Panc1 (cell line): ENCODE results near the gene PET100. TPM values are rescaled to one million over a fixed set of nuclear protein-coding genes. Genes with fewer than 3 reads are reported as not detected.

Experiments
- ATAC-seq: fragments of 200-7000 bp; cut with Tn5 transposase; 2 replicates; pipeline ENCODE4 v1.9.1; 2020; ENCODE audit warnings: mild to moderate bottlenecking, moderate library complexity
- BruUV-seq: library from RNA; stranded (reverse); fragments of 400-500 nt; replicated peaks from 2 replicates; lab custom pipeline; 2021; lab: Mats Ljungman, UMichigan
- CTCF ChIA-PET: fragments of 300-600 bp; sonication (Branson Sonifier 250); formaldehyde crosslinking; loops from one replicate; lab custom pipeline; 2022; ENCODE audit warnings: antibody characterized with exemption; lab: Charles Lee
- POLR2A ChIA-PET: fragments of 300-600 bp; sonication (Branson Sonifier 250); formaldehyde crosslinking; loops from one replicate; lab custom pipeline; 2022; ENCODE audit warnings: antibody characterized with exemption; lab: Charles Lee
- DNase-seq: peaks from one replicate; pipeline ENCODE4 v3.0.0-alpha.2; 2010; ENCODE audit warnings: low read depth, low spot score
- H3K27ac ChIP-seq: 2 replicates; pipeline ENCODE4 v1.5.1; 2011; ENCODE audit warnings: mild to moderate bottlenecking, low read length, inconsistent platforms
- H3K27me3 ChIP-seq: fragments of 200-500 bp; sonication (Bioruptor generic); 2 replicates; pipeline ENCODE4 v1.6.0; 2014; ENCODE audit warnings: low read length, inconsistent platforms; ENCODE audit not compliant: control insufficient read depth, insufficient read depth
- H3K36me3 ChIP-seq: fragments of 200-500 bp; sonication (Bioruptor generic); 2 replicates; pipeline ENCODE4 v1.5.1; 2014; ENCODE audit warnings: inconsistent platforms, mild to moderate bottlenecking, low read length, moderate library complexity; ENCODE audit not compliant: control insufficient read depth, insufficient read depth
- H3K4me1 ChIP-seq: 2 replicates; pipeline ENCODE4 v1.5.1; 2011; ENCODE audit warnings: inconsistent platforms, mild to moderate bottlenecking, low read length, moderate library complexity; ENCODE audit not compliant: control insufficient read depth, insufficient read depth
- H3K4me3 ChIP-seq, 2 experiments: 2 replicates each; pipeline ENCODE4 v1.5.1; 2011 to 2012; ENCODE audit warnings: low read depth in 2 of 2, low read length in 2 of 2, mild to moderate bottlenecking in 2 of 2, inconsistent platforms in 1 of 2, moderate library complexity in 1 of 2
- H3K9me3 ChIP-seq: fragments of 200-500 bp; sonication (Bioruptor generic); 2 replicates; pipeline ENCODE4 v1.5.1; 2014; ENCODE audit warnings: low read depth, mild to moderate bottlenecking, inconsistent platforms, low read length, moderate library complexity; ENCODE audit not compliant: control insufficient read depth, insufficient read depth
- CTCF ChIP-seq: fragments of 450-650 bp; IDR thresholded peaks from 2 replicates; pipeline ENCODE4 v1.5.1; 2017; ENCODE audit warnings: mild to moderate bottlenecking
- POLR2AphosphoS5 ChIP-seq: IDR thresholded peaks from 2 replicates; pipeline ENCODE4 v1.6.1; 2012; ENCODE audit warnings: mild to moderate bottlenecking, low read depth, low read length, moderate library complexity
- REST ChIP-seq, 2 experiments: IDR thresholded peaks; 2 replicates each; pipeline ENCODE4 v1.6.1; 2011 to 2012; ENCODE audit warnings: low read depth in 2 of 2, control low read depth in 1 of 2, low read length in 1 of 2, mild to moderate bottlenecking in 1 of 2, moderate library complexity in 1 of 2; ENCODE audit not compliant: insufficient read depth in 1 of 2
- SIN3A ChIP-seq: IDR thresholded peaks from 2 replicates; pipeline ENCODE4 v1.6.1; 2012; ENCODE audit warnings: low read depth, mild to moderate bottlenecking, low read length, moderate library complexity, borderline replicate concordance; ENCODE audit not compliant: insufficient read depth
- TCF7L2 ChIP-seq: IDR thresholded peaks from 2 replicates; pipeline ENCODE4 v1.6.1; 2011; ENCODE audit warnings: mild to moderate bottlenecking, low read depth, low read length, inconsistent platforms
- in situ Hi-C: cut with HindIII; loops from 2 replicates; pipeline ENCODE4 v1.10.0; 2016; ENCODE audit warnings: low sequenced_read_pairs, low pct_unique_long_range_greater_than_20kb
- intact Hi-C: fragments of 100-400 bp; cut with micrococcal nuclease; formaldehyde crosslinking; loops from one replicate; pipeline ENCODE4 v1.10.0; 2022; ENCODE audit not compliant: unreplicated experiment
- total RNA-seq: library from RNA; stranded (reverse); gene quantifications from one replicate; pipeline ENCODE4 v1.2.1, GENCODE V29; 2021; ENCODE audit not compliant: unreplicated experiment

PET100 gene
- total RNA-seq, 1 experiment from 2014 or later, result 109 TPM

- ChIA-PET CTCF (interaction anchor here (0.5 to 0.8 kb wide), 2 partner anchors 12 to 233 kb away, joined by 3 read pairs; partner anchors contain the start of gene TRAPPC5), POLR2A (no interaction called here)
- no peak within 1 kb of the TSS for H3K4me3 ChIP-seq
- no peaks in the 10 kb centered on the region for H3K36me3 ChIP-seq
- no peaks in the 10 kb centered on the region for H3K27me3 ChIP-seq
- intact Hi-C loops, result no loop called here
- in situ Hi-C loops, result no loop called here
- no peak for ATAC-seq
- TF ChIP-seq REST (IDR thresholded peaks at IDR 0.05; ENCODE audit: insufficient read depth in 1 of 2, low read depth in 2 of 2, low read length in 1 of 2) (no peak), CTCF (no peak), POLR2AphosphoS5 (no peak), TCF7L2 (no peak), SIN3A (no peak)
- H3K27ac ChIP-seq, result no peak within 1 kb of the TSS
- BruUV-seq, result no TSS peak
- H3K9me3 ChIP-seq, result no peaks in the 10 kb centered on the region
- no peak for DNase-seq
- H3K4me1 ChIP-seq, result no peaks in the 10 kb centered on the region
Measured at GRCh38 chr19:7668842-7669241, 39.2 kb downstream of the PET100 start, which contains the start of gene RETN. Gene RETN, plus strand, starts transcription at chr19:7669049. Its CDS starts 278 bp downstream, at chr19:7669327.

GRCh38 chr19:7669641-7670040, 40.0 kb downstream of the PET100 start:
- H3K4me1 ChIP-seq, result no peaks in the 10 kb centered on the region
- POLR2A ChIA-PET, result no interaction called here
- H3K27me3 ChIP-seq, result no peaks in the 10 kb centered on the region
- no peak for ATAC-seq
- H3K4me3 ChIP-seq, result no peak overlapping the region
- no peak overlapping the region for H3K27ac ChIP-seq
- TF ChIP-seq SIN3A (no peak), POLR2AphosphoS5 (no peak), REST (IDR thresholded peaks at IDR 0.05; ENCODE audit: insufficient read depth in 1 of 2, low read depth in 2 of 2, low read length in 1 of 2) (no peak), CTCF (no peak), TCF7L2 (no peak)
- CTCF ChIA-PET, result interaction anchor here (0.5 kb wide), 1 partner anchor 743 kb away, joined by 20 read pairs; no protein-coding TSS in a partner anchor
- in situ Hi-C loops, result no loop called here
- DNase-seq, result no peak
- intact Hi-C loops, result no loop called here
- BruUV-seq, result no TSS peak
- H3K9me3 ChIP-seq, result no peaks in the 10 kb centered on the region
- H3K36me3 ChIP-seq, result no peaks in the 10 kb centered on the region
